PC-3 (cell line): ENCODE data around the gene IFT43. TPM values are rescaled to one million over a fixed set of nuclear protein-coding genes. Genes with fewer than 3 reads are reported as not detected.

Source experiments
- ATAC-seq: fragments of 200-7000 bp; cut with Tn5 transposase; 2 replicates; pipeline ENCODE4 v1.9.1; 2020; ENCODE audit warnings: mild to moderate bottlenecking, moderate library complexity
- BruUV-seq: library from RNA; stranded (reverse); fragments of 400-500 nt; replicated peaks from 2 replicates; lab custom pipeline; 2021; lab: Mats Ljungman, UMichigan
- CTCF ChIA-PET: fragments of 300-600 bp; sonication (Branson Sonifier 250); formaldehyde crosslinking; loops from one replicate; lab custom pipeline; 2022; ENCODE audit warnings: antibody characterized with exemption; lab: Charles Lee
- POLR2A ChIA-PET: fragments of 300-600 bp; sonication (Branson Sonifier 250); formaldehyde crosslinking; loops from one replicate; lab custom pipeline; 2022; ENCODE audit warnings: antibody characterized with exemption; ENCODE audit not compliant: unreplicated experiment; lab: Charles Lee
- DNase-seq: peaks from one replicate; pipeline ENCODE4 v3.0.0-alpha.2; 2015
- H2AFZ ChIP-seq: fragments of 300-600 bp; sonication (generic); 2 replicates; pipeline ENCODE4 v1.6.0; 2016; ENCODE audit warnings: antibody characterized with exemption, low read length
- H3F3A ChIP-seq: fragments of 300-600 bp; sonication (generic); one replicate; pipeline ENCODE4 v1.6.0; 2017; ENCODE audit warnings: antibody characterized with exemption, low read length, control low read depth, mild to moderate bottlenecking; ENCODE audit not compliant: unreplicated experiment
- H3K27ac ChIP-seq: fragments of 300-600 bp; sonication (generic); 2 replicates; pipeline ENCODE4 v1.5.1; 2016; ENCODE audit warnings: mild to moderate bottlenecking, low read length
- H3K27me3 ChIP-seq: fragments of 300-600 bp; sonication (generic); 2 replicates; pipeline ENCODE4 v1.6.1; 2016; ENCODE audit warnings: low read length, mixed read lengths
- H3K36me3 ChIP-seq: fragments of 300-600 bp; sonication (generic); 2 replicates; pipeline ENCODE4 v1.6.1; 2016; ENCODE audit warnings: low read depth, mixed run types, low read length, mixed read lengths
- H3K4me1 ChIP-seq: fragments of 300-600 bp; sonication (generic); 2 replicates; pipeline ENCODE4 v1.5.1; 2016; ENCODE audit warnings: low read length; ENCODE audit not compliant: insufficient read depth
- H3K4me2 ChIP-seq: fragments of 300-600 bp; sonication (generic); 2 replicates; pipeline ENCODE4 v1.6.0; 2016; ENCODE audit warnings: low read length
- H3K4me3 ChIP-seq: fragments of 300-600 bp; sonication (generic); 2 replicates; pipeline ENCODE4 v1.5.1; 2016; ENCODE audit warnings: mild to moderate bottlenecking, low read length, mixed read lengths
- H3K79me2 ChIP-seq: fragments of 300-600 bp; sonication (generic); 2 replicates; pipeline ENCODE4 v1.6.1; 2017; ENCODE audit warnings: low read length, mixed read lengths
- H3K9ac ChIP-seq: fragments of 300-600 bp; sonication (generic); 2 replicates; pipeline ENCODE4 v1.6.0; 2016; ENCODE audit warnings: mild to moderate bottlenecking, low read length
- H3K9me2 ChIP-seq: fragments of 300-600 bp; sonication (generic); replicated peaks from 2 replicates; pipeline ENCODE4 v1.6.1; 2016; ENCODE audit warnings: mixed run types, low read length, mixed read lengths
- H3K9me3 ChIP-seq: fragments of 300-600 bp; sonication (generic); 2 replicates; pipeline ENCODE4 v1.6.1; 2016; ENCODE audit warnings: low read length, mixed read lengths
- H4K20me1 ChIP-seq: fragments of 300-600 bp; sonication (generic); 2 replicates; pipeline ENCODE4 v1.6.1; 2016; ENCODE audit warnings: low read length, mixed read lengths
- CTCF ChIP-seq: fragments of 300-600 bp; sonication (generic); conservative IDR thresholded peaks from 2 replicates; pipeline ENCODE4 v1.5.1; 2017; ENCODE audit warnings: antibody characterized with exemption, low read depth, mild to moderate bottlenecking, low read length
- EZH2 ChIP-seq: fragments of 300-600 bp; sonication (generic); IDR thresholded peaks from one replicate; pipeline ENCODE4 v1.6.1; 2017; ENCODE audit warnings: antibody characterized with exemption, mild to moderate bottlenecking, low read length; ENCODE audit not compliant: unreplicated experiment
- EZH2phosphoT487 ChIP-seq: fragments of 300-600 bp; sonication (generic); IDR thresholded peaks from 2 replicates; pipeline ENCODE4 v1.6.1; 2018; ENCODE audit warnings: mild to moderate bottlenecking, antibody characterized with exemption, low read length, borderline replicate concordance
- intact Hi-C: fragments of 100-400 bp; cut with micrococcal nuclease; formaldehyde crosslinking; loops from 2 replicates; pipeline ENCODE4 v1.9.0; 2023
- total RNA-seq: library from RNA; depleted of rRNA; stranded (reverse); fragments of >200 nt; gene quantifications from 2 replicates; pipeline ENCODE4 v1.2.3, GENCODE V29; 2014

The IFT43 gene
- total RNA-seq, 1 experiment from 2014 or later = 41.3 TPM

- H3K4me3 ChIP-seq = no peak overlapping the region
- no peak for ATAC-seq
- H3K79me2 ChIP-seq = no peaks in the 10 kb centered on the region
- H3K9me2 ChIP-seq = no peaks in the 10 kb centered on the region
- no peaks in the 10 kb centered on the region for H4K20me1 ChIP-seq
- POLR2A ChIA-PET = no interaction called here
- no peaks in the 10 kb centered on the region for H3K27me3 ChIP-seq
- peaks cover 6% of the 10 kb centered on the region; the same call in 1 of the 2 replicates for H3K9me3 ChIP-seq
- no peak overlapping the region for H3K27ac ChIP-seq
- intact Hi-C loops = no loop called here
- no peaks in the 10 kb centered on the region for H3K4me1 ChIP-seq
- H2AFZ ChIP-seq = no peak overlapping the region
- BruUV-seq = no TSS peak
- DNase-seq = no peak
- H3K9ac ChIP-seq = no peak overlapping the region
- H3K4me2 ChIP-seq = no peak overlapping the region
- no peak for TF ChIP-seq EZH2phosphoT487
- TF ChIP-seq CTCF = no peak
- no peak for TF ChIP-seq EZH2
- H3F3A ChIP-seq = no peaks in the 10 kb centered on the region
- CTCF ChIA-PET = no interaction called here
- peaks cover 11% of the 10 kb centered on the region for H3K36me3 ChIP-seq
Measured at GRCh38 chr14:76002383-76002782, 16.8 kb downstream of the IFT43 start.

- no peaks in the 10 kb centered on the region for H3K4me1 ChIP-seq
- H3F3A ChIP-seq = no peaks in the 10 kb centered on the region
- no peak overlapping the region for H3K4me2 ChIP-seq
- no peaks in the 10 kb centered on the region for H3K79me2 ChIP-seq
- no peak overlapping the region for H3K9ac ChIP-seq
- CTCF ChIA-PET = no interaction called here
- intact Hi-C loops = no loop called here
- ATAC-seq (no peak), DNase-seq (no peak)
- no peak overlapping the region for H3K27ac ChIP-seq
- no TSS peak for BruUV-seq
- H3K4me3 ChIP-seq = no peak overlapping the region
- peaks cover 6% of the 10 kb centered on the region; the same call in 1 of the 2 replicates for H3K9me3 ChIP-seq
- H4K20me1 ChIP-seq = no peaks in the 10 kb centered on the region
- H3K27me3 ChIP-seq = no peaks in the 10 kb centered on the region
- no peaks in the 10 kb centered on the region for H3K9me2 ChIP-seq
- peaks cover 11% of the 10 kb centered on the region for H3K36me3 ChIP-seq
- POLR2A ChIA-PET = no interaction called here
- TF ChIP-seq EZH2phosphoT487 = no peak
- no peak for TF ChIP-seq CTCF
- TF ChIP-seq EZH2 = no peak
- H2AFZ ChIP-seq = no peak overlapping the region
Measured at GRCh38 chr14:76006253-76006652, 20.7 kb downstream of the IFT43 start.

GRCh38 chr14:76007379-76007778, 21.8 kb downstream of the IFT43 start:
- BruUV-seq = no TSS peak
- POLR2A ChIA-PET = no interaction called here
- Histone ChIP-seq H3K27ac (no peak overlapping the region), H4K20me1 (no peaks in the 10 kb centered on the region), H3F3A (no peaks in the 10 kb centered on the region), H3K36me3 (peaks cover 11% of the 10 kb centered on the region), H3K4me1 (no peaks in the 10 kb centered on the region), H3K9ac (no peak overlapping the region), H3K9me2 (no peaks in the 10 kb centered on the region), H3K79me2 (no peaks in the 10 kb centered on the region), H3K9me3 (peaks cover 6% of the 10 kb centered on the region; the same call in 1 of the 2 replicates), H3K4me2 (no peak overlapping the region), H3K4me3 (no peak overlapping the region), H3K27me3 (no peaks in the 10 kb centered on the region), H2AFZ (no peak overlapping the region)
- TF ChIP-seq CTCF = no peak
- TF ChIP-seq EZH2 = no peak
- TF ChIP-seq EZH2phosphoT487 = no peak
- ATAC-seq (no peak), DNase-seq (no peak)
- intact Hi-C loops = no loop called here
- CTCF ChIA-PET = no interaction called here
